ENCODE data around the gene ITM2C. TPM values are rescaled to one million over a fixed set of nuclear protein-coding genes. Genes with fewer than 3 reads are reported as not detected.

Gene ITM2C
- total RNA-seq, 1 experiment from 2014 or later: 21.9 TPM

GRCh38 chr2:230922951-230923717 is 58.4 kb downstream of the ITM2C start:
- H3K27me3 Mint-ChIP-seq (ENCODE audit: insufficient read depth, unreplicated experiment): peaks cover 46% of the 10 kb centered on the region
- no peaks in the 10 kb centered on the region for H3K36me3 Mint-ChIP-seq (ENCODE audit: insufficient read depth, unreplicated experiment)
- no peak overlapping the region for H3K27ac Mint-ChIP-seq (ENCODE audit: low read depth, unreplicated experiment)
- H3K4me3 Mint-ChIP-seq (ENCODE audit: unreplicated experiment): no peak overlapping the region
- no peaks in the 10 kb centered on the region for H3K9me3 Mint-ChIP-seq (ENCODE audit: unreplicated experiment)
- no TSS peak for BruUV-seq (replicated peaks)
- no peaks in the 10 kb centered on the region for H3K4me1 Mint-ChIP-seq (ENCODE audit: insufficient read depth, unreplicated experiment)
- intact Hi-C loops (cut with micrococcal nuclease): no loop called here
- TF ChIP-seq, protein P1, sequence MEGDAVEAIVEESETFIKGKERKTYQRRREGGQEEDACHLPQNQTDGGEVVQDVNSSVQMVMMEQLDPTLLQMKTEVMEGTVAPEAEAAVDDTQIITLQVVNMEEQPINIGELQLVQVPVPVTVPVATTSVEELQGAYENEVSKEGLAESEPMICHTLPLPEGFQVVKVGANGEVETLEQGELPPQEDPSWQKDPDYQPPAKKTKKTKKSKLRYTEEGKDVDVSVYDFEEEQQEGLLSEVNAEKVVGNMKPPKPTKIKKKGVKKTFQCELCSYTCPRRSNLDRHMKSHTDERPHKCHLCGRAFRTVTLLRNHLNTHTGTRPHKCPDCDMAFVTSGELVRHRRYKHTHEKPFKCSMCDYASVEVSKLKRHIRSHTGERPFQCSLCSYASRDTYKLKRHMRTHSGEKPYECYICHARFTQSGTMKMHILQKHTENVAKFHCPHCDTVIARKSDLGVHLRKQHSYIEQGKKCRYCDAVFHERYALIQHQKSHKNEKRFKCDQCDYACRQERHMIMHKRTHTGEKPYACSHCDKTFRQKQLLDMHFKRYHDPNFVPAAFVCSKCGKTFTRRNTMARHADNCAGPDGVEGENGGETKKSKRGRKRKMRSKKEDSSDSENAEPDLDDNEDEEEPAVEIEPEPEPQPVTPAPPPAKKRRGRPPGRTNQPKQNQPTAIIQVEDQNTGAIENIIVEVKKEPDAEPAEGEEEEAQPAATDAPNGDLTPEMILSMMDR (IDR thresholded peaks at IDR 0.05; ENCODE audit: unreplicated experiment): no peak
- POLR2A ChIA-PET: no interaction called here
- CTCF ChIA-PET: interaction anchor here (1.3 kb wide), 1 partner anchor 10 kb away, joined by 4 read pairs; no protein-coding TSS in a partner anchor
- no peak for DNase-seq (ENCODE audit: unreplicated experiment)

DNA sequence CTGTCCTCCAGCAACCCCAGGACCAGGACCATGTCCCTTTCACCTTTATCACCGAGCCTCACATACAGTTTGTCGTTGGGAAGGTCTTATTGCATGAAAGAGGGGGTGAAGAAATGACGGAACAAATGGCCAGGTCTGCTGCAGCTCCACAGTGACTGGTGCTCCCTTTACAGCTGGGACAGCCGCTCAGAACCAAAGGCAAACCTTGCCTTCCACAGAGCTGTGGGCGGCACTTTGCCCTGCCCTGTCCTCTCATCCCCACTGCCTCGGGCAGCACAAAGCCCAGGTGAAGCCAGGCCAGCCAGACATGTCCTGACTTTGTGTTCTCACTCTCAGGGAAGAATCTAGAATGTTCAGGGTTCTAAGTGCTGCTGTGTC is 59.3 kb downstream of the ITM2C start:
- POLR2A ChIA-PET: no interaction called here
- H3K36me3 Mint-ChIP-seq (ENCODE audit: insufficient read depth, unreplicated experiment): no peaks in the 10 kb centered on the region
- H3K27ac Mint-ChIP-seq (ENCODE audit: low read depth, unreplicated experiment): no peak overlapping the region
- CTCF ChIA-PET: interaction anchor here (1.3 kb wide), 1 partner anchor 9 kb away, joined by 4 read pairs; no protein-coding TSS in a partner anchor
- H3K9me3 Mint-ChIP-seq (ENCODE audit: unreplicated experiment): no peaks in the 10 kb centered on the region
- peaks cover 37% of the 10 kb centered on the region for H3K27me3 Mint-ChIP-seq (ENCODE audit: insufficient read depth, unreplicated experiment)
- BruUV-seq (replicated peaks): no TSS peak
- TF ChIP-seq, protein P1 (IDR thresholded peaks at IDR 0.05; ENCODE audit: unreplicated experiment): no peak
- no peaks in the 10 kb centered on the region for H3K4me1 Mint-ChIP-seq (ENCODE audit: insufficient read depth, unreplicated experiment)
- H3K4me3 Mint-ChIP-seq (ENCODE audit: unreplicated experiment): no peak overlapping the region
- DNase-seq (ENCODE audit: unreplicated experiment): no peak
- intact Hi-C loops (cut with micrococcal nuclease): no loop called here

- no peak within 1 kb of the TSS for H3K4me3 Mint-ChIP-seq (ENCODE audit: unreplicated experiment)
- BruUV-seq (replicated peaks): no TSS peak
- no peaks in the 10 kb centered on the region for H3K9me3 Mint-ChIP-seq (ENCODE audit: unreplicated experiment)
- no peak within 1 kb of the TSS for H3K27ac Mint-ChIP-seq (ENCODE audit: low read depth, unreplicated experiment)
- CTCF ChIA-PET: interaction anchor here (0.5 to 1.3 kb wide), 6 partner anchors 8 to 128 kb away, joined by 3 to 4 read pairs (median 3); no protein-coding TSS in a partner anchor
- TF ChIP-seq, protein P1 (IDR thresholded peaks at IDR 0.05; ENCODE audit: unreplicated experiment): peak; percentile 24
- peaks cover 30% of the 10 kb centered on the region for H3K27me3 Mint-ChIP-seq (ENCODE audit: insufficient read depth, unreplicated experiment)
- no peaks in the 10 kb centered on the region for H3K4me1 Mint-ChIP-seq (ENCODE audit: insufficient read depth, unreplicated experiment)
- H3K36me3 Mint-ChIP-seq (ENCODE audit: insufficient read depth, unreplicated experiment): no peaks in the 10 kb centered on the region
- intact Hi-C loops (cut with micrococcal nuclease): no loop called here
- POLR2A ChIA-PET: no interaction called here
- DNase-seq (ENCODE audit: unreplicated experiment): peak; percentile 44
Measured at GRCh38 chr2:230924470-230925341, 60.0 kb downstream of the ITM2C start, which contains the start of gene GPR55. Gene GPR55, minus strand, starts transcription at chr2:230925242. Its CDS starts 14,280 bp downstream, at chr2:230910962.

- Mint-ChIP-seq H3K27ac (ENCODE audit: low read depth, unreplicated experiment) (no peak overlapping the region), H3K4me3 (ENCODE audit: unreplicated experiment) (no peak overlapping the region), H3K9me3 (ENCODE audit: unreplicated experiment) (no peaks in the 10 kb centered on the region), H3K27me3 (ENCODE audit: insufficient read depth, unreplicated experiment) (peaks cover 23% of the 10 kb centered on the region), H3K36me3 (ENCODE audit: insufficient read depth, unreplicated experiment) (no peaks in the 10 kb centered on the region), H3K4me1 (ENCODE audit: insufficient read depth, unreplicated experiment) (no peaks in the 10 kb centered on the region)
- intact Hi-C loops (cut with micrococcal nuclease): no loop called here
- BruUV-seq (replicated peaks): no TSS peak
- ChIA-PET POLR2A (no interaction called here), CTCF (interaction anchor here (0.6 to 1.3 kb wide), 6 partner anchors 8 to 127 kb away, joined by 3 to 6 read pairs (median 3); no protein-coding TSS in a partner anchor)
- no peak for DNase-seq (ENCODE audit: unreplicated experiment)
- TF ChIP-seq, protein P1 (IDR thresholded peaks at IDR 0.05; ENCODE audit: unreplicated experiment): no peak
Measured at GRCh38 chr2:230925443-230925878, 60.7 kb downstream of the ITM2C start.
